Effector memory CD8-positive, alpha-beta T cell (primary cell): ENCODE measurements around the gene ABCF1.
"Not testable (repeated sequence)": the region's sequence is repeated elsewhere in the genome, so short reads cannot be mapped to it uniquely, and the experiment has no call there.

Experiments used
- ATAC-seq: fragments of 150-1000 bp; cut with Tn5 transposase; replicated peaks from 2 replicates; pipeline ENCODE4 v1.10.0; 2021; ENCODE audit warnings: mild to moderate bottlenecking, moderate library complexity
- DNase-seq, 3 experiments: peaks; one replicate each; pipeline ENCODE4 v3.0.0; 2021
- H3K27ac Mint-ChIP-seq, 2 donors: one replicate each; pipeline ENCODE4 v1.8.0; 2022; ENCODE audit warnings: mild to moderate bottlenecking in 2 of 2, mixed read lengths in 2 of 2, moderate library complexity in 2 of 2
- H3K27me3 Mint-ChIP-seq, 2 donors: one replicate each; pipeline ENCODE4 v1.8.0; 2022; ENCODE audit warnings: mixed read lengths in 2 of 2
- H3K36me3 Mint-ChIP-seq: one replicate; pipeline ENCODE4 v1.8.0; 2022; ENCODE audit warnings: mild to moderate bottlenecking, moderate library complexity, mixed read lengths; ENCODE audit not compliant: insufficient read depth
- H3K4me1 Mint-ChIP-seq, 2 donors: one replicate each; pipeline ENCODE4 v1.8.0; 2022; ENCODE audit warnings: low read depth in 2 of 2, mixed read lengths in 2 of 2
- H3K4me3 Mint-ChIP-seq, 2 donors: one replicate each; pipeline ENCODE4 v1.8.0; 2022; ENCODE audit warnings: mild to moderate bottlenecking in 2 of 2, mixed read lengths in 2 of 2, moderate library complexity in 2 of 2
- H3K9me3 Mint-ChIP-seq, 2 donors: one replicate each; pipeline ENCODE4 v1.8.0; 2022; ENCODE audit warnings: mixed read lengths in 2 of 2
- total RNA-seq, 9 experiments: gene quantifications; one replicate each; lab custom pipeline; 2026; lab: John Stamatoyannopoulos, UW

ABCF1 gene
- total RNA-seq: 116 to 307 (median 208) reads per million in 9 experiments

- peak within 1 kb of the TSS; percentile 90 to 96 for H3K4me3 Mint-ChIP-seq
- H3K9me3 Mint-ChIP-seq: no peaks in the 10 kb centered on the region
- H3K4me1 Mint-ChIP-seq: peaks cover 40 to 54% of the 10 kb centered on the region in 2 donors
- H3K27me3 Mint-ChIP-seq: no peaks in the 10 kb centered on the region
- ATAC-seq (peak; percentile 93), DNase-seq (peak; percentile 99 to 100 (median 100))
- H3K27ac Mint-ChIP-seq: peak within 1 kb of the TSS; percentile 96 to 99
- H3K36me3 Mint-ChIP-seq: peaks cover 37% of the 10 kb centered on the region
These were observed at the start of gene ABCF1 for GRCh38 chr6:30571075-30571761. TSS of gene ABCF1 (plus strand) at chr6:30571442. CDS start at chr6:30571488, 46 bp downstream.

DNA sequence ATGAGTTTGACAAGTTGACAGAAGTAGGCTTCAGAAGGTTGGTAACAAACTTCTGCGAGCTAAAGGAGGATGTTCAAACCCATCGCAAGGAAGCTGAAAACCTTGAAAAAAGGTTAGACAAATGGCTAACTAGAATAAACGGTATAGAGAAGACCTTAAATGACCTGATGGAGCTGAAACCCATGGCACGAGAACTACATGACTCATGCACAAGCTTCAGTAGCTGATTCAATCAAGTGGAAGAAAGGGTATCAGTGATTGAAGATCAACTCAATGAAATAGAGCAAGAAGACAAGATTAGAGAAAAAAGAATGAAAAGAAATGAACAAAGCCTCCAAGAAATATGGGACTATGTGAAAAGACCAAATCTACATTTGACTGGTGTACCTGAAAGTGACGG lies 49.3 kb upstream of the ABCF1 start:
- Mint-ChIP-seq H3K4me1 (peaks cover 9 to 14% of the 10 kb centered on the region in 2 donors), H3K36me3 (peaks cover 12% of the 10 kb centered on the region)
- H3K4me3 Mint-ChIP-seq, H3K27ac Mint-ChIP-seq, H3K9me3 Mint-ChIP-seq, DNase-seq, H3K27me3 Mint-ChIP-seq, ATAC-seq: not testable (repeated sequence)

DNA sequence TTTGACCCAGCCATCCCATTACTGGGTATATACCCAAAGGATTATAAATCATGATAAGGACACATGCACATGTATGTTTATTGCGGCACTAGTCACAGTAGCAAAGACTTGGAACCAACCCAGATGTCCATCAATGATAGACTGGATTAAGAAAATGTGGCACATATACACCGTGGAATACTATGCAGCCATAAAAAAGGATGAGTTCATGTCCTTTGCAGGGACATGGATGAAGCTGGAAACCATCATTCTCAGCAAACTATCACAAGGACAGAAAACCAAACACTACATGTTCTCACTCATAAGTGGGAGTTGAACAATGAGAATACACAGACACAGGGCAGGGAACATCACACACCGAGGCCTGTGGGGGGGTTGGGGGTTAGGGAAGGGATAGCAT lies 44.8 kb upstream of the ABCF1 start:
- ATAC-seq: not testable (repeated sequence)

GRCh38 chr6:30529349-30529875 lies 41.8 kb upstream of the ABCF1 start:
- not testable (repeated sequence) for DNase-seq

More for the DNA sequence above, 44.8 kb upstream of the ABCF1 start:
- H3K9me3 Mint-ChIP-seq, H3K27ac Mint-ChIP-seq, H3K4me3 Mint-ChIP-seq, H3K27me3 Mint-ChIP-seq, H3K36me3 Mint-ChIP-seq, DNase-seq: not testable (repeated sequence)
- peaks cover 19 to 36% of the 10 kb centered on the region in 2 donors for H3K4me1 Mint-ChIP-seq

DNA sequence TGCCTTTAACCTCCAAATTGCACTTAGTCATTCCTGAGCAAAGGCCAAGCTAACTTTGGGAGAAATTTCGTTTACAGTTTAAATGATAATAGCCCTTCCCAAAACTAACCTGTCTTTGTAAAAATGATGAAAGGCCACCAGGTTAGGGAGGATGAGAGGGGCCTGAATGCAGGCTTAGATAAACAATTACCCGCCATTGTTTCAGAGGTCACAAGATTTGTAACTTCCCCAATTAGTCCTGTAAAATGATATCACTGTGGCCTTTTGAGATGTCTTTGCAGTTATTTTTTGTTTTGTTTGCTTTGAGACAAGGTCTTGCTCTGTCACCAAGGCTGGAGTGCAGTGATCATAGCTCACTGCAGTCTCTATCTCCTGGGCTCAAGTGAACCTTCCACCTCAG lies 41.2 kb upstream of the ABCF1 start:
- Mint-ChIP-seq H3K27ac (peak overlapping the region; percentile 72 to 74), H3K9me3 (no peaks in the 10 kb centered on the region), H3K27me3 (no peaks in the 10 kb centered on the region), H3K4me3 (peak overlapping the region in 1 of 2 donors; percentile 50), H3K36me3 (peaks cover 28% of the 10 kb centered on the region), H3K4me1 (peaks cover 27 to 50% of the 10 kb centered on the region in 2 donors)
- DNase-seq (no peak), ATAC-seq (no peak)

More at GRCh38 chr6:30529349-30529875, 41.8 kb upstream of the ABCF1 start:
- Mint-ChIP-seq H3K4me3 (peak overlapping the region; percentile 50 to 59), H3K36me3 (peaks cover 28% of the 10 kb centered on the region), H3K27ac (peak overlapping the region; percentile 72 to 74), H3K4me1 (peaks cover 32 to 53% of the 10 kb centered on the region in 2 donors)
- not testable (repeated sequence) for H3K27me3 Mint-ChIP-seq, H3K9me3 Mint-ChIP-seq
- ATAC-seq: peak; percentile 37

GRCh38 chr6:30533460-30534294 lies 37.6 kb upstream of the ABCF1 start:
- H3K36me3 Mint-ChIP-seq: peaks cover 27% of the 10 kb centered on the region
- peak in 1 of 3 experiments; percentile 27 for DNase-seq
- H3K27me3 Mint-ChIP-seq: no peaks in the 10 kb centered on the region
- peak; percentile 66 for ATAC-seq
- H3K4me3 Mint-ChIP-seq: peak overlapping the region; percentile 82 to 85
- no peaks in the 10 kb centered on the region for H3K9me3 Mint-ChIP-seq
- peaks cover 22 to 33% of the 10 kb centered on the region in 2 donors for H3K4me1 Mint-ChIP-seq
- H3K27ac Mint-ChIP-seq: peak overlapping the region; percentile 94 to 96

DNA sequence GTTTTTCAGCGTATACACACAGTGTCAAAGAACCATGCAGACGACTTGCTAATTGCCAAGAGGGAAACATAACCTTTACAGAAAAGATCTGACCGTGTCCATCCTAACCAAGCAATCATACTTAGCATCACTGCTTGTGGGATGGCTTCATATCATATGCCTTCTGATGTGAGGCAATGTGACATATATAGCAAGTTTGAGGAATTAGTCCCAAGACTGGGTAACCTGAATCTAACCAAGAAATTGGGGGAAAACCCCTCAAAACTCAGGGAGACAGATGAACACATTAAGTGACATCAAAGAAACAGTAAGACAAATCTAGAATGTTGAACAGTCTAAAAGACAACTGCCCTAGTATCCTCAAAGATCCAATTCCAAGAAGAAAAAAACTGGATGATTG lies 33.3 kb upstream of the ABCF1 start:
- Mint-ChIP-seq H3K36me3 (peaks cover 30% of the 10 kb centered on the region), H3K9me3 (no peaks in the 10 kb centered on the region), H3K4me1 (peaks cover 24 to 26% of the 10 kb centered on the region in 2 donors), H3K27ac (no peak overlapping the region), H3K4me3 (no peak overlapping the region), H3K27me3 (no peaks in the 10 kb centered on the region)
- no peak for ATAC-seq
- DNase-seq: no peak

- peak; percentile 67 for ATAC-seq
- H3K4me1 Mint-ChIP-seq: peaks cover 31 to 32% of the 10 kb centered on the region in 2 donors
- peak overlapping the region; percentile 67 to 89 for H3K27ac Mint-ChIP-seq
- peaks cover 36% of the 10 kb centered on the region for H3K36me3 Mint-ChIP-seq
- H3K27me3 Mint-ChIP-seq: no peaks in the 10 kb centered on the region
- peak overlapping the region; percentile 72 to 89 for H3K4me3 Mint-ChIP-seq
- no peaks in the 10 kb centered on the region for H3K9me3 Mint-ChIP-seq
- peak; percentile 76 to 78 (median 76) for DNase-seq
These were observed 29.5 kb upstream of the ABCF1 start for GRCh38 chr6:30541515-30542403.

- H3K27me3 Mint-ChIP-seq: no peaks in the 10 kb centered on the region
- peaks cover 40% of the 10 kb centered on the region for H3K36me3 Mint-ChIP-seq
- DNase-seq (peak; percentile 21 to 37 (median 28)), ATAC-seq (peak; percentile 65)
- no peaks in the 10 kb centered on the region for H3K9me3 Mint-ChIP-seq
- H3K4me1 Mint-ChIP-seq: peaks cover 31 to 32% of the 10 kb centered on the region in 2 donors
- H3K27ac Mint-ChIP-seq: peak overlapping the region; percentile 67 to 89
- peak overlapping the region; percentile 72 to 89 for H3K4me3 Mint-ChIP-seq
These were observed 28.9 kb upstream of the ABCF1 start for GRCh38 chr6:30542404-30542725.

GRCh38 chr6:30542915-30543314 lies 28.3 kb upstream of the ABCF1 start:
- peaks cover 31 to 32% of the 10 kb centered on the region in 2 donors for H3K4me1 Mint-ChIP-seq
- H3K9me3 Mint-ChIP-seq: no peaks in the 10 kb centered on the region
- H3K4me3 Mint-ChIP-seq: peak overlapping the region; percentile 72 to 89
- H3K36me3 Mint-ChIP-seq: peaks cover 40% of the 10 kb centered on the region
- ATAC-seq (no peak), DNase-seq (no peak)
- peak overlapping the region; percentile 67 to 89 for H3K27ac Mint-ChIP-seq
- no peaks in the 10 kb centered on the region for H3K27me3 Mint-ChIP-seq

- no peaks in the 10 kb centered on the region for H3K9me3 Mint-ChIP-seq
These were observed 27.4 kb upstream of the ABCF1 start for GRCh38 chr6:30543821-30544220.

DNA sequence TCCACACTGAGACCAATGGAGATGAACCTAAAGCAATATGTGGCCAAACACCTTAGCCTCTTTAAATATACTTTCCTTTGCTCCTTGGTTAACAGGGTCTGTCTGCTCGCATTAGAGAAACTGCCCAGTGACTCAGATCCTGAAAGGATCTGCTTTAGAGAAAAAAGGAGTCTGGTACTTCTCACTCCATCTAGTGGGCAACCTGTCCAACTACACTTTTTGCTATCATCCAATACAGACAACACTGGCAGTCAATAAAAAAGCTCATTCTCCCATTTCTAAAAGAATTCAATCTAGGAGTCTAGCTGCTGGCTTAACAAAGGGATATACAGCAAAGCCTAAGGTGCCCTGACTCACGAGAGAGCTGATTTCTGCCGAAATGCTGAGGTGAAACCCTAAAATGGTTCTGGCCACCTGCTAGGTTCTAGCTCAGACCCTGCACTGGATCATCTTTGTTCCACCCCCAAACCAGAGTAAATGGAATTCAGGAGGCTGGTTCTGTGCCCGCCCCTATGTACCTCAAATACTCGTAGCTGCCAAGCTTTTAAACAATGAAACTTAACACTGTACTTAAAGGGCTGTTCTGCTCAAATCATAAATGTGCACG lies 26.5 kb upstream of the ABCF1 start:
- Mint-ChIP-seq H3K27me3 (no peaks in the 10 kb centered on the region), H3K27ac (peak overlapping the region; percentile 75 to 89), H3K9me3 (no peaks in the 10 kb centered on the region), H3K36me3 (peaks cover 49% of the 10 kb centered on the region), H3K4me1 (peaks cover 31 to 32% of the 10 kb centered on the region in 2 donors), H3K4me3 (peak overlapping the region; percentile 56 to 61)
- DNase-seq (peak in 1 of 3 experiments; percentile 24), ATAC-seq (peak; percentile 42)

More at GRCh38 chr6:30543821-30544220, 27.4 kb upstream of the ABCF1 start:
- Mint-ChIP-seq H3K4me1 (peaks cover 31 to 32% of the 10 kb centered on the region in 2 donors), H3K27me3 (no peaks in the 10 kb centered on the region), H3K36me3 (peaks cover 40% of the 10 kb centered on the region), H3K4me3 (peak overlapping the region; percentile 56 to 61), H3K27ac (peak overlapping the region; percentile 75 to 89)
- peak in 2 of 3 experiments; percentile 24 to 36 for DNase-seq
- peak; percentile 53 for ATAC-seq
